Activated CD8-positive, alpha-beta memory T cell treated with anti-CD3 and anti-CD28 coated beads, Interleukin-2, amount 50 U/mL, for 48 hours (primary cell): Measurements from ENCODE around the gene ZNF202.
"Not testable (repeated sequence)": the region's sequence is repeated elsewhere in the genome, so short reads cannot be mapped to it uniquely, and the experiment has no call there.

ENCODE experiments used
- DNase-seq: peaks from one replicate; pipeline ENCODE4 v3.0.0-alpha.2; 2020

ZNF202 gene

GRCh38 chr11:123738374-123738773 lies 3.1 kb downstream of the ZNF202 start:
- no peak for DNase-seq

GRCh38 chr11:123736769-123737168 lies 4.7 kb downstream of the ZNF202 start:
- DNase-seq = no peak

- no peak for DNase-seq
Measured at GRCh38 chr11:123729602-123730001, 11.9 kb downstream of the ZNF202 start.

GRCh38 chr11:123725995-123726655 lies 15.3 kb downstream of the ZNF202 start:
- DNase-seq = no peak

- DNase-seq = no peak
Measured at GRCh38 chr11:123719452-123719851, 22.0 kb downstream of the ZNF202 start.

GRCh38 chr11:123718469-123718868 lies 23.0 kb downstream of the ZNF202 start:
- no peak for DNase-seq

GRCh38 chr11:123718063-123718462 lies 23.4 kb downstream of the ZNF202 start:
- no peak for DNase-seq

GRCh38 chr11:123712627-123713026 lies 28.8 kb downstream of the ZNF202 start:
- DNase-seq = not testable (repeated sequence)

- peak; percentile 58 for DNase-seq
Measured at GRCh38 chr11:123707606-123708205, 33.8 kb downstream of the ZNF202 start.

- DNase-seq = no peak
Measured at GRCh38 chr11:123707206-123707605, 34.3 kb downstream of the ZNF202 start.

- no peak for DNase-seq
Measured at GRCh38 chr11:123704341-123704740, 37.1 kb downstream of the ZNF202 start.

- no peak for DNase-seq
Measured at GRCh38 chr11:123702696-123703095, 38.8 kb downstream of the ZNF202 start.

- DNase-seq = no peak
Measured at GRCh38 chr11:123702139-123702538, 39.3 kb downstream of the ZNF202 start.

GRCh38 chr11:123700772-123701171 lies 40.7 kb downstream of the ZNF202 start:
- no peak for DNase-seq

- DNase-seq = no peak
Measured at GRCh38 chr11:123698546-123699127, 42.8 kb downstream of the ZNF202 start.

GRCh38 chr11:123696183-123696582 lies 45.3 kb downstream of the ZNF202 start:
- no peak for DNase-seq

GRCh38 chr11:123695231-123695630 lies 46.2 kb downstream of the ZNF202 start:
- DNase-seq = no peak

- DNase-seq = no peak
Measured at GRCh38 chr11:123694551-123694950, 46.9 kb downstream of the ZNF202 start.

GRCh38 chr11:123692961-123693360 lies 48.5 kb downstream of the ZNF202 start:
- no peak for DNase-seq

GRCh38 chr11:123690485-123690884 lies 51.0 kb downstream of the ZNF202 start:
- no peak for DNase-seq

GRCh38 chr11:123684601-123685000 lies 56.9 kb downstream of the ZNF202 start:
- no peak for DNase-seq

GRCh38 chr11:123683428-123684170 lies 57.9 kb downstream of the ZNF202 start:
- DNase-seq = no peak

- DNase-seq = no peak
Measured at GRCh38 chr11:123682696-123683410, 58.6 kb downstream of the ZNF202 start.
